IPS DF 19.7 (cell line): ENCODE data around the gene SSC5D.
"Not testable (repeated sequence)": the region's sequence is repeated elsewhere in the genome, so short reads cannot be mapped to it uniquely, and the experiment has no call there.

Experiments
- DNase-seq: peaks from one replicate; pipeline ENCODE4 v3.0.0-alpha.2; 2013; ENCODE audit warnings: low read depth, low spot score

The SSC5D gene

GRCh38 chr19:55503502-55504251 is 15.4 kb downstream of the SSC5D start:
- peak; percentile 72 for DNase-seq

GRCh38 chr19:55504252-55504603 is 16.0 kb downstream of the SSC5D start:
- DNase-seq: no peak

- DNase-seq: no peak
These were observed 16.7 kb downstream of the SSC5D start for GRCh38 chr19:55504981-55505380.

- DNase-seq: no peak
These were observed 19.9 kb downstream of the SSC5D start for GRCh38 chr19:55508120-55508519.

GRCh38 chr19:55516878-55517620 is 28.8 kb downstream of the SSC5D start:
- peak; percentile 54 for DNase-seq

GRCh38 chr19:55519451-55520311 is 31.4 kb downstream of the SSC5D start:
- no peak for DNase-seq

GRCh38 chr19:55520691-55521292 is 32.6 kb downstream of the SSC5D start:
- DNase-seq: no peak

GRCh38 chr19:55525289-55526101 is 37.3 kb downstream of the SSC5D start:
- no peak for DNase-seq

- DNase-seq: no peak
These were observed 38.3 kb downstream of the SSC5D start for GRCh38 chr19:55526216-55527196.

GRCh38 chr19:55527197-55528029 is 39.2 kb downstream of the SSC5D start:
- DNase-seq: no peak

- no peak for DNase-seq
These were observed 40.0 kb downstream of the SSC5D start for GRCh38 chr19:55528030-55528803.

- DNase-seq: no peak
These were observed 41.5 kb downstream of the SSC5D start for GRCh38 chr19:55529636-55530234.

- no peak for DNase-seq
These were observed 42.8 kb downstream of the SSC5D start for GRCh38 chr19:55530996-55531395.

- DNase-seq: not testable (repeated sequence)
These were observed 46.0 kb downstream of the SSC5D start for GRCh38 chr19:55534280-55534679.

- no peak for DNase-seq
These were observed 47.1 kb downstream of the SSC5D start for GRCh38 chr19:55535173-55535964.

GRCh38 chr19:55535965-55536350 is 47.7 kb downstream of the SSC5D start:
- no peak for DNase-seq

GRCh38 chr19:55536366-55536765 is 48.1 kb downstream of the SSC5D start:
- no peak for DNase-seq
